Small intestine (tissue), 7 donors: Measurements from ENCODE around the gene LLGL2. TPM values are rescaled to one million over a fixed set of nuclear protein-coding genes. Genes with fewer than 3 reads are reported as not detected.

Experiments
- DNase-seq, 2 donors: peaks; one replicate each; pipeline versions ENCODE4 v3.0.0 to v3.0.0-alpha.2; 2013
- FAIRE-seq: peaks from 2 replicates; lab custom pipeline; 2012; peaks lifted over from hg19 to GRCh38; lab: Jason Lieb, UNC
- H3K27ac ChIP-seq, 3 donors: one replicate each; pipeline ENCODE4 v1.5.1; 2013; ENCODE audit warnings: low read length in 2 of 3, mild to moderate bottlenecking in 2 of 3, control low read depth in 1 of 3, inconsistent platforms in 1 of 3, low read depth in 1 of 3, moderate library complexity in 1 of 3
- H3K27me3 ChIP-seq, 3 donors: one replicate each; pipeline ENCODE4 v1.6.1; 2013; ENCODE audit warnings: low read length in 3 of 3, inconsistent platforms in 1 of 3; ENCODE audit not compliant: control insufficient read depth in 3 of 3, insufficient read depth in 3 of 3
- H3K36me3 ChIP-seq, 3 donors: one replicate each; pipeline ENCODE4 v1.6.1; 2013; ENCODE audit warnings: low read length in 3 of 3, inconsistent platforms in 1 of 3, low read depth in 1 of 3, mild to moderate bottlenecking in 1 of 3, moderate library complexity in 1 of 3; ENCODE audit not compliant: control insufficient read depth in 3 of 3, insufficient read depth in 2 of 3
- H3K4me1 ChIP-seq, 3 donors: one replicate each; pipeline ENCODE4 v1.6.1; 2013; ENCODE audit warnings: low read length in 2 of 3, inconsistent platforms in 1 of 3, low read depth in 1 of 3, mild to moderate bottlenecking in 1 of 3, moderate library complexity in 1 of 3; ENCODE audit not compliant: control insufficient read depth in 3 of 3, insufficient read depth in 2 of 3
- H3K4me3 ChIP-seq, 3 donors: one replicate each; pipeline ENCODE4 v1.5.1; 2013; ENCODE audit warnings: low read length in 3 of 3, control low read depth in 1 of 3, inconsistent platforms in 1 of 3, low read depth in 1 of 3, mild to moderate bottlenecking in 1 of 3, moderate library complexity in 1 of 3
- H3K9me3 ChIP-seq, 2 donors: one replicate each; pipeline ENCODE4 v1.6.1; 2013; ENCODE audit warnings: low read depth in 1 of 2, low read length in 1 of 2; ENCODE audit not compliant: control insufficient read depth in 2 of 2, insufficient read depth in 1 of 2
- WGBS, 3 donors: extraction: QIAGEN DNeasy Blood & Tissue Kit; methylation state at CpG; one replicate each; pipeline ENCODE4 v1.1.7; 2013; 5-methylcytosine and 5-hydroxymethylcytosine counted together
- polyA plus RNA-seq, 4 donors: library from polyadenylated mRNA; stranded (reverse) in 3 of 4; unstranded in 1 of 4; fragments of 200-250 nt in 3 of 4; fragments of 120-200 nt in 1 of 4; gene quantifications; one replicate each; pipeline versions ENCODE4 v1.2.1 to v1.2.3, GENCODE V29; 2013
- donor health status: healthy with polysubstance abuse.
- donor health status: control.
- donor health status: control.
- donor health status: Bipolar disorder and iron deficiency.
- donor health status: healthy.

Gene LLGL2
- polyA plus RNA-seq, 4 donors = 140 to 365 (median 244) TPM

DNA sequence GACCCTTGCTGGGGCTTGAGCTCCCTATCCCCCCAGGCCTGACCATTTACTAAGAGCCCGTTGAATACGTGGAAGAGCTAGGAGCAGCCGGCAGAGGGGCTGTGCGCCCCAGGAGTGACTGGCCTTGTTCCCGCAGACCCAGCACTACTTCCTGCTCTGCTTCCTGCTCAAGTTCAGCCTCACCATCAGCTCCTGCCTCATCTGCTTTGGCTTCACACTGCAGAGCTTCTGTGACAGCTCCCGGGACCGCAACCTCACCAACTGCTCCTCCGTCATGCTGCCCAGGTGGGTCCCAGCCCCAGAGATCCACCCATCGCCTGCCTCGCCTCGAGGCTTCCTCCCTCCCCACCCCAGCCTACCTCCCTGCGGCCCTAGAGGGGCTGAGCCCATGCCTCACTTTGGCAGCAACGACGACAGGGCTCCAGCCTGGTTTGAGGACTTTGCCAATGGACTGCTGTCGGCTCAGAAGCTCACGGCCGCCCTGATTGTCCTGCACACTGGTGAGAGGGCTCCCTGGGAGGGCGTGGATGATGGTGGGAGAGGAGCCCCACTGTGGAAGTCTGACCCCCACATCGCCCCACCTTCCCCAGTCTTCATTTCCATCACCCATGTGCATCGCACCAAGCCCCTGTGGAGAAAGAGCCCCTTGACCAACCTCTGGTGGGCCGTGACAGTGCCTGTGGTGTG is 27.3 kb upstream of the LLGL2 start:
- Histone ChIP-seq H3K27me3 (no peaks in the 10 kb centered on the region), H3K4me3 (no peak overlapping the region), H3K9me3 (no peaks in the 10 kb centered on the region), H3K27ac (no peak overlapping the region), H3K4me1 (no peaks in the 10 kb centered on the region), H3K36me3 (peaks cover 6 to 98% (median 14%) of the 10 kb centered on the region in 3 donors)
- FAIRE-seq (no peak), DNase-seq (no peak)
- 74 to 92% (median 83%) methylated on average over 21 of the region's 21 CpGs for WGBS, 3 donors

DNA sequence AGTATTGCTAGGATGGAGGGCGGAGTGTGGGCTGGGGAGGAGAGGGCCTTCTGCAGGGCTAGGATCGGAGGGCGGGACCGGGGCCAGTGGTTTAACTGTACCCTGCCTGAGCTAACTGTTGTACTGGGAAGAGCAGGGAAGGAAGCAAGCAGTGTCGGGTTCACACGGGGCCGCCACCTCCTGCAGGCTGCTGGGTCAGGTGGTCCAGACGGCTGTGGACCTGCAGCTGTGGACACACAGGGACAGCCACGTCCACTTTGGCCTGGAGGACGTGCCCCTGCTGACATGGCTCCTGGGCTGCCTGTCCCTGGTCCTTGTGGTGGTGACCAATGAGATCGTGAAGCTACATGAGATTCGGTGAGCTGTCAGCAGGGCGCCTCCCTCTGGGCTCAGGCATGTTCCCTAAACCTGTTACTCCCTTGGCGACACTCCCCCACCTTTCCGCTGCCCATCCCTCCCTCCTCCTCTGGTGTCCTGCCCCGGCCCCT is 26.7 kb upstream of the LLGL2 start:
- Histone ChIP-seq H3K36me3 (peaks cover 6 to 98% (median 14%) of the 10 kb centered on the region in 3 donors), H3K4me1 (no peaks in the 10 kb centered on the region), H3K4me3 (no peak overlapping the region), H3K27me3 (no peaks in the 10 kb centered on the region), H3K9me3 (no peaks in the 10 kb centered on the region), H3K27ac (no peak overlapping the region)
- DNase-seq = no peak
- 65 to 82% (median 75%) methylated on average over 16 of the region's 16 CpGs for WGBS, 3 donors
- FAIRE-seq = no peak

DNA sequence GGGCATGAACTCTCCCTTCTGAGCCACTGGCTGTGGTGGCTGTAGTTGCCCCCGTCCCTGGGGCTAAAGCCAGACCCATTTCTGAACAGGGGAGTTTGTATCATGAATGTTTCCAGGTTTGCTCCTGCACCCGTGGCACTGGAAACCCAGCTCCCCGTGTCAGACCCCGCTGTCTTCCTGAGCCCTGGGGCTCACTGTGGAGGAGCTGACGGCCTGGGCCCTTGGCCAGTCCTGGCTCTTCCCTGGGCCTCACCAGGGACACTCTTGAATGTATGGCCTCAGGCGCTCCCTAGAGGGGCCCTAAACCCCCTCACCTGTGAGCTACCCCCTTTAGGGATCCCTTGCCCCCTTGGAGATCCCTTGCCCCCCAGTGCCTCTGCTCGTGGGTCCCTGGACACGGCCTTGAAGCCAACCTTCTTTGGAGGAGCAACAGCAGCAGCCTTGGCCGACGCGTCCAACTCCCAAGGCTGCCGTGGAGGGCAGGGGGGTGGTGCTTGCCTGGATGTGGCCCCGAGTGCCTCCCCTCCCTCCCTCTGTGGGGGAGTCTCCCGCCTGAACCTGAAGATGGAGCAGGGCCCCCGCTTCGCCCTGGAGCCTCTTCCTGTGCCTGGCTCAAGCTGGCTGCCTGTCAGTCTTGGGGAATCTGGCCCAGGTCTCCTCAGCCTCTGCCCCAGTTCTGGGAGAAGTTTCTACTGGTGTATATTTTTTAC is 26.0 kb upstream of the LLGL2 start:
- no peak for FAIRE-seq
- Histone ChIP-seq H3K27me3 (no peaks in the 10 kb centered on the region), H3K27ac (peak overlapping the region in 1 of 3 donors; percentile 12), H3K4me3 (no peak overlapping the region), H3K4me1 (peaks cover 0 to 2% (median 0%) of the 10 kb centered on the region in 3 donors), H3K36me3 (peaks cover 6 to 98% (median 14%) of the 10 kb centered on the region in 3 donors), H3K9me3 (no peaks in the 10 kb centered on the region)
- no peak for DNase-seq
- 71 to 82% (median 81%) methylated on average over 15 to 16 of the region's 16 CpGs for WGBS, 3 donors

DNA sequence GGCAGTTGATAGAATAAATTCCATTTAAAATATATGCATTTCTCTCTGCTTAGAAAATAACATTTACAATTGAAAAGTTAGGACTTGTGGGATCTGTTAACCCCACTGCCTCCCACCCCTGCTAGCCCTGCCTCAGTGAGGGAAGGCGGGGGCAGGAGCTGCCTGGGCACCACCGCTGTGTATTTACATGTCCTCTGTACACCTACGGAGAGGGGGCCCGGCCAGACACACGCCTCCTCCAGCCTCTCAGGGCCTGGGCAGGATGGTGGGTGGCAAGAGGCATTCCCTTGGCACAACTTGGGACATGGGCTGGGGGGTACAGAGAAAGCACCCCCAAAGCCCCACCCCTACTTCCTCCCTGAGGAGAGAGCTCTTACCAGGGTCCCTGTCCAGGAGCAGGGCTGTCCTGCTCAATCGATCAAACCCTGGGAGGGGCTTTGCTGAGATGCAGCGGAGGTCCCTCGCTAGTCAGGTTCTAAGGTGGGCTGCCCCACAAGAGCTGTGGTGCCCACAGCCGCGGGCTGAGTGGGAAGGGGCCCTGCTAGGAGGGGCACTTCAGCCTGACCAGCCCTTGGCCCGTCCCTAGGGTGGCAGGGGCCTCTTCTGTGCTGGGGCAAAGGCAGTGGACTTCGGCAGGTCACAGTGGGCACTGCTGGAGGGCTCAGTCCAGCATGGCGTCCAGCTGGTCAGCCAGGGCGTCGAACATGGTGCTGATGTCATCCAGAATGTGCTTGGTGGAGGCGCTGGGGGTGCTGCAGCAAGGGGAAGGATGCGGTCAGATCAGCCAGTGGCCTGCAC is 24.9 kb upstream of the LLGL2 start:
- no peak overlapping the region for H3K27ac ChIP-seq
- H3K36me3 ChIP-seq = peaks cover 6 to 98% (median 10%) of the 10 kb centered on the region in 3 donors
- peaks cover 0 to 8% (median 0%) of the 10 kb centered on the region in 3 donors for H3K4me1 ChIP-seq
- no peak for DNase-seq
- no peak for FAIRE-seq
- 89 to 91% (median 91%) methylated on average over 17 of the region's 17 CpGs for WGBS, 3 donors
- no peaks in the 10 kb centered on the region for H3K27me3 ChIP-seq
- no peaks in the 10 kb centered on the region for H3K9me3 ChIP-seq
- H3K4me3 ChIP-seq = no peak overlapping the region

GRCh38 chr17:75501378-75502071 is 24.0 kb upstream of the LLGL2 start:
- no peak for DNase-seq
- Histone ChIP-seq H3K4me1 (peaks cover 0 to 8% (median 0%) of the 10 kb centered on the region in 3 donors), H3K36me3 (peaks cover 8 to 98% (median 9%) of the 10 kb centered on the region in 3 donors), H3K9me3 (no peaks in the 10 kb centered on the region), H3K4me3 (no peak overlapping the region), H3K27ac (no peak overlapping the region), H3K27me3 (no peaks in the 10 kb centered on the region)
- FAIRE-seq = no peak
- WGBS, 3 donors = 79 to 88% (median 86%) methylated on average over 21 of the region's 21 CpGs

DNA sequence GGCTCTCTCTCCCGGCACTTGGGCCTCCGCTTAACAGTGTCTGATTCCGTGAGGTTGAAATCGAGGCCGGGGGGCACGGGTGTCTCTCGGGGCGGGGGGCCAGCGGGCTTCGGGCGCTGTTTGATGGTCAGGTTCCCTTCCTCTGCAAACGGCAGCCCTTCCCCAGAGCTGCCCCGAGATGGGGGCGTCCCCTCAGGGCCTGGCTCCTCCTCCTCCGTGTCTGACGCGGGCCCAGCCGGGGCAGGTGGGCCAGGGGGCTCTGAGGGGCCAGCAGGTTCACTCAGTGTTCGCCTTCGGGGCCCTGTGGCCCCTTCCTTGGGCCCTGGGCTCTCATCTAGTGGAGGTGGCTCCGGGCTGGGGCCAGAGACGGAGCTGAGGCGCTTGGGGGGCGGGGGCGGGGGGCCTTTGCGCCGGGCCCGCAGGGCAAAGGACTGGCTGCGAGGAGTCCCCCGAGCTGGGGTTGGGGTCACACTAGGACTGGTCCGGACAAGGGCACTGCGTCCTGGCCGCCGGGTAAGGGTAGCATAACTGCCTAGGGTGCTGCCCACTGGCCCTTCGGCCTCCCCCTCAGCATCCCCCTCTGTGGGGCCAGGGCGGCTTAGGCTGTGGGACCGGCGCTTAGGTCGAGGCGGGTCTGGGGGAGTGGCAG is 23.3 kb upstream of the LLGL2 start:
- DNase-seq = no peak
- H3K27me3 ChIP-seq = no peaks in the 10 kb centered on the region
- FAIRE-seq = no peak
- 88 to 91% (median 89%) methylated on average over 38 to 40 of the region's 40 CpGs for WGBS, 3 donors
- H3K4me1 ChIP-seq = peaks cover 0 to 12% (median 0%) of the 10 kb centered on the region in 3 donors
- peaks cover 10 to 99% (median 12%) of the 10 kb centered on the region in 3 donors for H3K36me3 ChIP-seq
- H3K9me3 ChIP-seq = no peaks in the 10 kb centered on the region
- H3K4me3 ChIP-seq = no peak overlapping the region
- no peak overlapping the region for H3K27ac ChIP-seq

DNA sequence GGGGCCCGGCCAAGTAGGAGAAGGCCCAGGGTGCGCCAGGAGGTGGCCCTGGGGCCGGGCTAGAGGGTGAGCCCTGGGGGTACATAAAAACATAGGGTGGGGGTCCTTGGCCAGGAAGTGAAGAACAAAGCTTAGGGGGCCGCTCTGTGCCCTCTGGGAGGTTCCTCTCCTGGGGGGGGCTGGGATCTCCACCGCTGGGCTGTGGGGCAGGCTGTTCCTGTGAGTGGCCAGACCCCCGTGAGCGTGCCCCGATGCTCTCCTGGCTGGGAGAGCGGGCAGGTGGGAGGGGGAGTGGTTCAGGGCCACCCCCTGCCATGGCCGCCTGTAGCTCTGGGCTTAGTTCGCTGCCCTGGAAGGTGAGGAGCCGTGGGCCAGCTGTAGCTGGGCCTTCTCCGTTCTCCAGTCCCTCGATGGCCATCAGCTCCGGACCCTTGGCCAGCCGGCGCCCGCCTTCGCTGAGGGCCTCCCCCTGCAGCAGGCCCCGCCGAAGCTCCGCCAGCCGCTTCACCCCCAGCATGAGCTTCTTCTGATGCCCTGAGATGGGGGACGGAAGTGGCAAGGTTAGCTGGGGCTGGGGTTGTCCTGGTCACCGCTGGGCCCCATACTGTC is 22.7 kb upstream of the LLGL2 start:
- Histone ChIP-seq H3K4me3 (no peak overlapping the region), H3K36me3 (peaks cover 11 to 100% (median 12%) of the 10 kb centered on the region in 3 donors), H3K27me3 (no peaks in the 10 kb centered on the region), H3K9me3 (no peaks in the 10 kb centered on the region), H3K27ac (no peak overlapping the region), H3K4me1 (peaks cover 0 to 18% (median 0%) of the 10 kb centered on the region in 3 donors)
- FAIRE-seq (no peak), DNase-seq (no peak)
- 89 to 97% (median 92%) methylated on average over 18 to 25 of the region's 25 CpGs for WGBS, 3 donors
